GM13977 (cell line): ENCODE measurements around the gene METTL27.
"Not testable (repeated sequence)": the region's sequence is repeated elsewhere in the genome, so short reads cannot be mapped to it uniquely, and the experiment has no call there.

ENCODE experiments used
- DNase-seq: peaks from one replicate; pipeline ENCODE4 v3.0.0; 2012; ENCODE audit warnings: low spot score
- CTCF ChIP-seq: IDR thresholded peaks from 2 replicates; pipeline ENCODE4 v1.5.1; 2012; ENCODE audit warnings: mild to moderate bottlenecking, control low read depth; ENCODE audit not compliant: insufficient read depth; ENCODE audit errors: extremely low read depth, missing control alignments
- in situ Hi-C: fragments of 300-500 bp; cut with MboI; formaldehyde crosslinking; loops from one replicate; pipeline ENCODE4 v1.12.0; 2022; ENCODE audit warnings: low sequenced_read_pairs, low pct_unique_long_range_greater_than_20kb, mixed read lengths, inconsistent platforms; ENCODE audit not compliant: unreplicated experiment

METTL27 gene

GRCh38 chr7:73856941-73857340, 14.6 kb upstream of the METTL27 start:
- in situ Hi-C loops = loop anchor here (25.0 kb wide), 1 partner anchor 245 kb away; the partner anchor contains the start of gene MLXIPL
- no peak for TF ChIP-seq CTCF
- no peak for DNase-seq

- in situ Hi-C loops = loop anchor here (25.0 kb wide), 1 partner anchor 240 kb away; the partner anchor contains the start of gene MLXIPL
- TF ChIP-seq CTCF = no peak
- DNase-seq = no peak
These were observed 10.2 kb upstream of the METTL27 start for GRCh38 chr7:73852500-73852899.

- peak; percentile 80 for DNase-seq
- no peak for TF ChIP-seq CTCF
- in situ Hi-C loops = loop anchor here (25.0 kb wide), 1 partner anchor 239 kb away; the partner anchor contains the start of gene MLXIPL
These were observed 9.4 kb upstream of the METTL27 start for GRCh38 chr7:73851410-73852338.

GRCh38 chr7:73850781-73851207, 8.5 kb upstream of the METTL27 start:
- no peak for DNase-seq
- TF ChIP-seq CTCF = no peak
- in situ Hi-C loops = loop anchor here (25.0 kb wide), 1 partner anchor 238 kb away; the partner anchor contains the start of gene MLXIPL

GRCh38 chr7:73847941-73848723, 5.8 kb upstream of the METTL27 start:
- TF ChIP-seq CTCF = no peak
- no peak for DNase-seq
- in situ Hi-C loops = no loop called here

GRCh38 chr7:73845701-73846195, 3.4 kb upstream of the METTL27 start:
- DNase-seq, in situ Hi-C loops: not testable (repeated sequence)
